Stimulated activated memory B cell treated with anti-CD40 and anti-IgM and Interleukin-4, amounts not matched to agents 10 μg/mL and 1 μg/mL and 100 μg/mL, for 72 hours (primary cell): Measurements from ENCODE around the gene PTOV1.

Experiments used
- ATAC-seq: fragments of 150-1000 bp; cut with Tn5 transposase; 2 replicates; pipeline ENCODE4 v1.10.0; 2021
- H3K27ac Mint-ChIP-seq: one replicate; pipeline ENCODE4 v1.8.0; 2022; ENCODE audit warnings: mild to moderate bottlenecking, mixed read lengths
- H3K27me3 Mint-ChIP-seq: one replicate; pipeline ENCODE4 v1.8.0; 2022; ENCODE audit warnings: mixed read lengths
- H3K36me3 Mint-ChIP-seq: one replicate; pipeline ENCODE4 v1.8.0; 2022; ENCODE audit warnings: mixed read lengths
- H3K4me1 Mint-ChIP-seq: one replicate; pipeline ENCODE4 v1.8.0; 2022; ENCODE audit warnings: mixed read lengths
- H3K4me3 Mint-ChIP-seq: one replicate; pipeline ENCODE4 v1.8.0; 2022; ENCODE audit warnings: mild to moderate bottlenecking, moderate library complexity, mixed read lengths
- H3K9me3 Mint-ChIP-seq: one replicate; pipeline ENCODE4 v1.8.0; 2022; ENCODE audit warnings: mixed read lengths

The PTOV1 gene

GRCh38 chr19:49847731-49848696 lies 2.9 kb upstream of the PTOV1 start:
- H3K9me3 Mint-ChIP-seq = peaks cover 4% of the 10 kb centered on the region
- H3K4me3 Mint-ChIP-seq = no peak overlapping the region
- peaks cover 6% of the 10 kb centered on the region for H3K36me3 Mint-ChIP-seq
- peak overlapping the region; percentile 49 for H3K27ac Mint-ChIP-seq
- no peak for ATAC-seq
- H3K4me1 Mint-ChIP-seq = peaks cover 60% of the 10 kb centered on the region
- no peaks in the 10 kb centered on the region for H3K27me3 Mint-ChIP-seq

DNA sequence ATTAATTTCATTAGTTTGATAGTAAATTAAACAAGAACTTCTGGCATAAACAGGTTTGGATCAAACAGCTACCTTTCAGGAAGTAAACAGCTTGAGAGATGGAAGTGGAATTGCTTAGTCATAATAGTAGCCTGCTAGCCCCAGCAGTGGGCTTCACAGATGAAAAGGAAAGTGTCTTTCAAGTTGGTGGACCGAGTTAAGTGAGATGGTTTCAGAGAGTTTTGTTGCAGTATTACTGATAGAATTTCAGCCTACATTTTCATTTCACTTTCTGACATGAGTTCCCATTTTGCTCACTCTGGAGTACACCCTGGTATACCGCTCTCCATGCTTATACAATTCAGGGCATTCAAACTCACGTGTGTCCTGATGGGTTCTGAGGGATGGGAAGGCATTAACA lies 2.0 kb upstream of the PTOV1 start:
- peaks cover 60% of the 10 kb centered on the region for H3K4me1 Mint-ChIP-seq
- peak overlapping the region; percentile 50 for H3K4me3 Mint-ChIP-seq
- no peaks in the 10 kb centered on the region for H3K27me3 Mint-ChIP-seq
- ATAC-seq = no peak
- peaks cover 4% of the 10 kb centered on the region for H3K9me3 Mint-ChIP-seq
- H3K27ac Mint-ChIP-seq = peak overlapping the region; percentile 49
- peaks cover 6% of the 10 kb centered on the region for H3K36me3 Mint-ChIP-seq

GRCh38 chr19:49849433-49850220 lies 1.3 kb upstream of the PTOV1 start:
- Mint-ChIP-seq H3K27ac (peak overlapping the region; percentile 95), H3K9me3 (peaks cover 4% of the 10 kb centered on the region), H3K27me3 (no peaks in the 10 kb centered on the region), H3K36me3 (peaks cover 6% of the 10 kb centered on the region), H3K4me3 (peak overlapping the region; percentile 96), H3K4me1 (peaks cover 56% of the 10 kb centered on the region)
- no peak for ATAC-seq

- Mint-ChIP-seq H3K36me3 (peaks cover 8% of the 10 kb centered on the region), H3K9me3 (peaks cover 4% of the 10 kb centered on the region), H3K4me3 (peak overlapping the region; percentile 96), H3K27ac (peak overlapping the region; percentile 95), H3K4me1 (peaks cover 54% of the 10 kb centered on the region), H3K27me3 (no peaks in the 10 kb centered on the region)
- no peak for ATAC-seq
Observed at GRCh38 chr19:49850221-49850486, 805 bp upstream of the PTOV1 start.

- Mint-ChIP-seq H3K27me3 (no peaks in the 10 kb centered on the region), H3K27ac (peak overlapping the region; percentile 95), H3K9me3 (peaks cover 4% of the 10 kb centered on the region), H3K4me3 (peak overlapping the region; percentile 85), H3K4me1 (peaks cover 64% of the 10 kb centered on the region), H3K36me3 (peaks cover 15% of the 10 kb centered on the region)
- ATAC-seq = peak; percentile 7
Observed at GRCh38 chr19:49851456-49852259, 699 bp downstream of the PTOV1 start.

DNA sequence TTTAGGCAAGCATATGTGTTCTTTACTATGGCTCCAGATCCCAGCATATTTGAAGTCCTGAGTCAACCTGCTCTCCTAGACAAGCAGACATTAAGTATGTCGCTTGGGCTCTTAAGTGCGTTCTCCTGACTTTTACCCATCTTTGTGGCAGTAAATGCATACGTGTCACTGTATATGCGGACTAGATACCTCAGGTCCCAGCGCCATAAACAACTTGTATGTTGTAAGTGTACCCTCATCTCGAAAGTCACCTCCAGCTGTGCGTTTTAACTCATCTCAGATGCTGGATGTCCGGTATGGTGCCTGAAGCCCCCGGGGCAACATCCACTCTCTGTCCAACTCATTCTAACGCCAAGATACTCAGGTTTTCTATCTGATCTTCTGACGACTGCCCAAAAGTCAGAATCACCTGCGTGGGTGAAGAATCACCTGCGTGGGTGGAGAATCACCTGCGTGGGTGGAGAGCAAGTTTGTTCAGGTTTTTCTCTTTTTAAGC lies 1.7 kb downstream of the PTOV1 start:
- H3K4me3 Mint-ChIP-seq = peak overlapping the region; percentile 85
- H3K4me1 Mint-ChIP-seq = peaks cover 64% of the 10 kb centered on the region
- H3K27me3 Mint-ChIP-seq = no peaks in the 10 kb centered on the region
- ATAC-seq = no peak
- peak overlapping the region; percentile 74 for H3K27ac Mint-ChIP-seq
- H3K9me3 Mint-ChIP-seq = peaks cover 4% of the 10 kb centered on the region
- peaks cover 15% of the 10 kb centered on the region for H3K36me3 Mint-ChIP-seq

DNA sequence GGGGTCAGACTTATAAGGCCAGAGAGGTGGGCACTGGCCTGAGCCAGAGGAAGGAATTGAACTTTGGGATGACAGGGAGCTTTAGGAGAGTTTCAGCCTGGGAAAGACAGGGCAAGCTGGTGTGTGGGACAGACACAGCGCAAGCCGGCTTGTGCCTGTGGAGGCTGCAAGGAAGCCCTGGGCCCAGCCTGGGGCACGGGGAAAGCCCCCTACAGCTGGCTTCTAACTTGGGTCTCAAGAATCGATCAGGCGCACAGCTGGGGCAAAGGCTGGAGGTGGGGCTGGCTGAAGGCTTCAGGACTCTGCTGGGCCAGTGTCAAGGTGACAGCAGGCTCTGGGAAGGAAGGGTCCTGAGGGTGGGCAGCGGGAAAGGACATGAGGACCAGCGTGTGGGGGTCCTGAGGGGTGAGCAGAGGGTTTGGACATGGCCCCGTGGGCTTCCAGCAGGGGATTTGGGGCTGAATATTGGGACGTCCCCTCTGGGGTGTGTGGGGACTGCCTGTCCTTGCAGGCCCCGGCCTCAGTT lies 3.0 kb downstream of the PTOV1 start:
- ATAC-seq = no peak
- Mint-ChIP-seq H3K36me3 (peaks cover 24% of the 10 kb centered on the region), H3K4me3 (no peak overlapping the region), H3K27me3 (no peaks in the 10 kb centered on the region), H3K4me1 (peaks cover 53% of the 10 kb centered on the region), H3K27ac (peak overlapping the region; percentile 51), H3K9me3 (peaks cover 4% of the 10 kb centered on the region)

- Mint-ChIP-seq H3K4me1 (peaks cover 47% of the 10 kb centered on the region), H3K27me3 (no peaks in the 10 kb centered on the region), H3K27ac (peak overlapping the region; percentile 51), H3K36me3 (peaks cover 23% of the 10 kb centered on the region), H3K4me3 (no peak overlapping the region), H3K9me3 (no peaks in the 10 kb centered on the region)
- no peak for ATAC-seq
Observed at GRCh38 chr19:49854378-49855263, 3.7 kb downstream of the PTOV1 start.

- Mint-ChIP-seq H3K27me3 (no peaks in the 10 kb centered on the region), H3K4me3 (no peak overlapping the region), H3K4me1 (peaks cover 42% of the 10 kb centered on the region), H3K36me3 (peaks cover 23% of the 10 kb centered on the region), H3K9me3 (no peaks in the 10 kb centered on the region), H3K27ac (no peak overlapping the region)
- no peak for ATAC-seq
Observed at GRCh38 chr19:49855277-49855675, 4.3 kb downstream of the PTOV1 start.

DNA sequence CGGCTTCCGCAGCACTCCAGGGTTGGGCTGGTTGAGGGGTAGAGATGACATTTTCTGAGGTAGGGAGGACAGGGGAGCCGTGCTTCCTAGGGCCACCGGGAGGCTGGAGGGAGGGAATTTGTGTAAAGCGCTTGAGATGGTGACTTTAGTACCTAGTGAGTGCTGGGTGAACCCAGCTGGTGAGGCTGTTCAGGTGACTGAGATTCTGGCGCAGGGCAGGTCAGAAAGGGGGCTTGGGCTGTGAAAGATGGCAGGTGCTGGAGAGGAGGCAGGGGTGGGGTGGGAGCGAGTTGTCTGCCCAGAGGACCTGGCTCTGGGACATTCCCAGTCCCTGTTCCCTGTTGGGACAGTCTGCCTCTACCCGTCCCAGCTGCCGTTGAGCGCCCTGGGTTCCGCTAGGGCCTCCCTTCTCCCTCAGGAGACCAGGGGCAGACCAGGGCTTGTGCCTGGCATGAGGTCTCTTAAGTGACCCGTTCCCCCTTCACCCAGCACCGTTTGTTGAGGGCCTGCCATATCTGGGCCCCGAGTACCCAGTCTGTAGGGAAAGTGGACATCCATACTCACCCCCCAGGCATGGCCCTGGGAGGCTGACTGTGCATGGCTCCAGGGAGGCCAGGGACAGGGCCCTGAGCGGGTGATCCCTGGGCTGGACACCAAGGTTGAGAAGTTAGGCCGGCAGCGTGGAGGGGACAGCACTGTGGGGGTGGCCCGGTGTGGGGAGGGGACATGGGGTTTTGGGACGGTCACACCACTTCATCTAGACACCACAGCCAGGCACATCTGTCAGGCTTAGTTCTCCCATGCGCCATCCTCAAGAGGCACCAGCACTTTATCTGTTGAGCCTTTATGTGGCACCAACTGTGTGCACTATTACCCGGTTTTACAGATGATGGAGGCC lies 5.0 kb downstream of the PTOV1 start:
- no peak overlapping the region for H3K27ac Mint-ChIP-seq
- peaks cover 28% of the 10 kb centered on the region for H3K36me3 Mint-ChIP-seq
- no peak overlapping the region for H3K4me3 Mint-ChIP-seq
- no peaks in the 10 kb centered on the region for H3K27me3 Mint-ChIP-seq
- H3K9me3 Mint-ChIP-seq = no peaks in the 10 kb centered on the region
- no peak for ATAC-seq
- peaks cover 40% of the 10 kb centered on the region for H3K4me1 Mint-ChIP-seq

DNA sequence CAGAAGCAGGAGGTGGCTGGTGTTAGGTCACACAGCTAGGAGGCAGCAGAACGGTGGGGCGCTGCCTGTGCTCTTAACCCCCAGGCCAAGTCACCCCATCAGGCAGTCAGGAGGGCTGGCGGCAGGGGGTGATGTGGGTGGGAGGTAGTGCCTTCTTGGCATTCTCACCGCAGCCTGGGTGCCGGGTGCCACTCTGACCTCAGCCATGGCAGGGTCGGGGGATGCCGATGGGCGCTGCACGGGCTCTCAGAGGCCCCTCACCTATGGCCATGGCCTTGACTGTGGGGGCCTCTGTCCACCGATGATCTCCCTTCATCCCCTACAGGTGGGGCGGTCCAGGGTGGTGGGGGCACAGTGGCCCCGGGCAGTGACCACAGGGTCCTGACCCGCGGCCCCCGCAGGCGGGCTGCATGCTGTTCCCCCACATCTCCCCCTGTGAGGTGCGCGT lies 5.6 kb downstream of the PTOV1 start:
- Mint-ChIP-seq H3K4me1 (peaks cover 40% of the 10 kb centered on the region), H3K27me3 (no peaks in the 10 kb centered on the region), H3K27ac (no peak overlapping the region), H3K4me3 (no peak overlapping the region), H3K9me3 (no peaks in the 10 kb centered on the region), H3K36me3 (peaks cover 35% of the 10 kb centered on the region)
- ATAC-seq = no peak

DNA sequence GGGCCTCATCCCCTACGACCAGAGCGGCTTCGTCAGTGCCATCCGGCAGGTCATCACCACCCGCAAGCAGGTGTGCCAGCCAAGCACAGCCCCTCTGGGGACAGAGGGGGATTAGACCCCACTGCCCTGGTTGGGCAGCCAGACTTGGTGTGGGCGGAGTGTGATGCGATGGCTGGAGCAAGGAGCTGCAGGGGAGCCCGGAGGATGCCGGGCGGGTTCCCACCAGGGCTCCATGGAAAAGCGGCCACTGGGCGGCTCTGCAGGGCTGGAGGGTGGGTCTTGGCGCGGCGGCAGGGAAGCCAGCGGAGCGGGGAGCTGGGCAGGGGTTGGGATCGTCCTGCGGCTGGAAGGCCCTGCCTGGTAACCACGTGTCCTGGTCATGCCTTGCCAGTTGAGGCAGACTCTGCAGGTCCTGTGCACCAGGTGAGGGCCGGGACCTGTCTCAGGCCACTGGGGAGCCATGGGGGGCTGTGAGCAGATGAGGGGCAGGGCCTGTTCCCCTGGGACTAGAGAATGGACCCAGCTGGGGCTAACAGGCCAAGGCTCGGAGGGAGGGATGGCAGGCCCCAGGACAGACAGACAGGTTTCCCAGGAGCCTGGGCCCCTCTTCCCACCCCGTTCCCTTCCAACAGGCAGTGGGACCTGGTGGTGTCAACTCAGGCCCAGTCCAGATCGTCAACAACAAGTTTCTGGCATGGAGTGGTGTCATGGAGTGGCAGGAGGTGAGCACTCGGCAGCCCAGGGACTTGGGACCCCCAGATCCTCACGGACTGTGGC lies 6.3 kb downstream of the PTOV1 start:
- H3K36me3 Mint-ChIP-seq = peaks cover 39% of the 10 kb centered on the region
- no peak overlapping the region for H3K4me3 Mint-ChIP-seq
- H3K27me3 Mint-ChIP-seq = no peaks in the 10 kb centered on the region
- no peak for ATAC-seq
- H3K27ac Mint-ChIP-seq = no peak overlapping the region
- H3K9me3 Mint-ChIP-seq = no peaks in the 10 kb centered on the region
- H3K4me1 Mint-ChIP-seq = peaks cover 35% of the 10 kb centered on the region

GRCh38 chr19:49857838-49858087 lies 6.8 kb downstream of the PTOV1 start:
- no peaks in the 10 kb centered on the region for H3K27me3 Mint-ChIP-seq
- peaks cover 30% of the 10 kb centered on the region for H3K4me1 Mint-ChIP-seq
- ATAC-seq = no peak
- H3K4me3 Mint-ChIP-seq = no peak overlapping the region
- no peaks in the 10 kb centered on the region for H3K9me3 Mint-ChIP-seq
- no peak overlapping the region for H3K27ac Mint-ChIP-seq
- H3K36me3 Mint-ChIP-seq = peaks cover 42% of the 10 kb centered on the region
